Inferior parietal cortex (tissue), 1 donor: ENCODE measurements around the gene NOTCH2.
"Not testable (repeated sequence)": the region's sequence is repeated elsewhere in the genome, so short reads cannot be mapped to it uniquely, and the experiment has no call there.

Experiments
- DNase-seq: peaks from one replicate; pipeline ENCODE4 v3.0.0-alpha.2; 2016; ENCODE audit errors: extremely low spot score

Gene NOTCH2

DNA sequence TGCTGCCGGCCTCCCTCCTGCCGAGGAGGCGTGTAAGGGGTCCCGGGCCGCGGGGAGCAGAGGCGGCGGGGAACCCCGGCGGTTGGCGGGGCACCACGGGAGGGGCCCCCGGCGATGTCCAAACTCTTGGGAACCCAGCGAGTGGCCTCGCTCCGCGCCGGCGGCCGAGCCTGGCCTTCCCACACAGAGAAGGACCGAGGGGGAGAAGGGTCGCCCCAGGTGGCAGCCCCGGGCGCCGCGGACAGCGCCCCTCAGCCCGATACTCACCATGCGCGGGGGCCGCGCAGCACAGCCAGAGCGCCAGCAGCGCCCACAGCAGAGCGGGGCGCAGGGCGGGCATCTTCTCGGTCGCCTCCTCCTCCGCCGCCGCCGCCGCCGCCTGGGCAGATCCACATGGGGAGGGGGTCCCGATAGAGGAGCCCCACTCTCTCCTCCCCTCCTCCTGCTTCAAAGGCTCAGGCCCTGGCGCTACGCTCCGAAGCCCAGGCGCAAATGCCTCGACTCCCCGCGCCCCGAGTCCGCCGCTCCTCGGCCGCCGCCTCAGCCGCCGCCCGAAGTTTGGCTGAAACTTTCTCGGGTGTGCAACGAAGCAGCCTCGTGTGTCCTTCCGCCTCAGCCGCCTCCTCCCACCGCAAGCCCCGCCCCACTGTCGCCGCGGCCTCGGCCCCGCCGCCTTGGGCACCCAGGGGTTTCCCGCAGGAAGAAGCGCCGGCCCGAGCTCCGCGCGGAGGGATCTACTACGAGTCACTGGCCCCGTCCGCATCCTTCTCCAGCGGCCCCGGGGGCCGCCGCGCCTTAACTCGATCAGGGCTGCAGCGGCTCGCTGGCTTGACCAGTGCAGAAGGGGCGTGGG is at the start of gene NOTCH2:
Gene NOTCH2, minus strand, starts transcription at position 596 of the 853 bp plus-strand sequence. Its CDS starts 256 bp downstream, at position 340.
- not testable (repeated sequence) for DNase-seq

DNA sequence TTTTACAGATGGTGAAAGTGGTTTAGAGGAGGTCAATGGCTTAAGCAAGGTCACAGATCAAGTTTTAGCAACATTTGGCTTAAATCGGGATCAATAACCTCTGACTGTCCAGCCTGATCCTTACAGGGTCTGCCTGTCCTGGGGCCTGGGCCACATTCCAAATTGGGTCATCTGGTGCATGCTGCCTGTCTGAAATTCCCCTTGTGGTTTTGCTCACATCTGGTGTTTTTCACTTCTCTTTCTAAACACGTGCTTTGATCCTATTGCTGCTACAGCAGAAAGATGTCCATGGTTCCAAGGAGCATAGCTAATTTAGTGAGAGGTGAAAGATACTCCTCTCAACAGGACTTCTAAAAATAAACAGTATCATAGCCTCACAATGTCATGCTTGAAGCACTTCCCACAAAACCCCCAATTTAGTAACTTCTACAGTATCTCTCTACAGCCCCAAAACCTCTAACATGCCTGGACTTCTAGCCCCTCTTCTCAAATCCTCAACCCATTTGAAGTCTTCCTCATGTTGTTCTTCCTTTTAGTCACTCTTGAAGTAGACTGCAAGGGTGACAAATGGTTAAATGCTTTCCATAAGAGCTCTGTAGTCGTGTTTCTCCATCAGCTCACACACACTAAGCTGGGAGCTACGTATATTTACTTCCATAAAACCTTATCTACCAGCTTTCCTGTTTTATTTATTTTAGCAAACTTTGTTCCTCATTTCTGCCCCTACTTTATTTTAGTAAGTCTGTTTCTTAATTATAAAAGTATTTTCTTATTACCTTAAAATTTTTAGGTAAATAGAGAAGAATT is 48.1 kb upstream of the NOTCH2 start:
- DNase-seq, result not testable (repeated sequence)

DNA sequence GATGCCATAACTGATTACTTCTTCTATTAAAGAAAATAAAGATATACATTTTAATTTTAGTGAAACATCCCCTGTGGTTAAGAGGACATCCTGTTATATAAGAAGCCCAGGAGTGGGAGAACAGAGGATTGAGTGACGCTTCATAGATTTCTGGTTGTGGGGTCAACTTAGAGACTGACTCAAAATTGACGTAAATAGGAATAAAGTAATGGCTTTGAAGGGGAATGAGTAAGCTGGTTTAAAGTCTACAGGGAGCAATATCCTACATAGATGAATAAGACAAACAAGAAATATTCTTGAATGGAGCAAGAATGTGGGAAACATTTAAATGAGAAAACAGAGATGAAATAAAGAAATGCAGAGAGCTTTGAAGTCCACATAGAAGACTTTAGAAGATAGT is 46.6 kb upstream of the NOTCH2 start:
- not testable (repeated sequence) for DNase-seq

DNA sequence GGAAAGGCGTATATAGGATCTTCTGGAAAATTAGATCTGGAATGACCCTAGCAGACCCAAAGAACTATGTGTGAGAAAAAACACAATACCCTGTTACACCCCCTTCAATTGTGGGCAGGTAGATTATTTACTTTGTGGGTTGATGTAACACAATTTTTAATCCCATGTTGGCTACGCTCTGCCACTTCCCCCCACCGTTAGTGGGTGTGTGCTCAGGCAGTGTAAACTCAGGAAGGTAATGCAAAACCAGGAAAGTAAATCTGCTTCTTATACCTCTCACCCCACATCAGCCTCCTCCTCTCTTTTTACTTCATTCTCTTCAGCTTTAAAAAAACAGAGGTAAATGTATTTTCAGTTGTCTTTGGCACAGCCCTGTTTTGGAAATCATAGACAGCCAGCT is 43.7 kb upstream of the NOTCH2 start:
- DNase-seq, result not testable (repeated sequence)

DNA sequence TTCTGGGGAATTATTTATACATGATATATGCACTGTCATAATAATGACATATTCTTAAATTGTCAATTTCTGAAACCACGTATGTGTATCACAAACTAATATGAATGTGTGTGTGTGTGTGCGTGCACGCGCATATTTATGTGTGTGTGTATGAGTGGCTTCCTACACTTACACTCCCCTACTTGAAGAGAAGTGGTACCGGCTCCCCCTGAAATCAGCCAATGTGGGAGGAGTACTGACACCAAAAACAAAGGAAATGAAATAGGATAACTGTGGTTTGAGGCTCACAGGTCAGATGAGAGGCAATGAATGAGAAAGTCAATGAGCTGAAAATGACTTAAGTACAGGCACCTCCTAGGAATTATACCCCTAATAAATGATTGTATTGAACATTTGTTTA is 42.8 kb upstream of the NOTCH2 start:
- not testable (repeated sequence) for DNase-seq

DNA sequence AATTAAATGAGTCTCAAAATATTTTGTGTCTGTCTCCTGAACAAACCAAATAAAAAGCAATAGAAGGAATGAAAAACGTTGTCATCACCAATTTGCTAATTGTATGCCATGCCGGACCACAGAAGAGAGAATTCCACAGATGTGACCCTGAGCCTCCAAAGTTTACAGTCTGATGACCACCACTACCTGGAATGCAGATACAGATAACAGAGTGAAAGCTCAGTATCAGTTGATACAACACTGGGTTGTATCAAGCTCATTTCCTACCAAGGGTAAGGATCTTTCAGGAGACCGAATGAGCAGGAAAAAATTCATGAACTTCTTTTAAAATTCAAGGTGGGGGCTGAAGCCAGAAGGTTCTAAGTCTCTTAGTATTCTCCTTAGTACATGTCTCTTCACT is 42.3 kb upstream of the NOTCH2 start:
- DNase-seq, result not testable (repeated sequence)

DNA sequence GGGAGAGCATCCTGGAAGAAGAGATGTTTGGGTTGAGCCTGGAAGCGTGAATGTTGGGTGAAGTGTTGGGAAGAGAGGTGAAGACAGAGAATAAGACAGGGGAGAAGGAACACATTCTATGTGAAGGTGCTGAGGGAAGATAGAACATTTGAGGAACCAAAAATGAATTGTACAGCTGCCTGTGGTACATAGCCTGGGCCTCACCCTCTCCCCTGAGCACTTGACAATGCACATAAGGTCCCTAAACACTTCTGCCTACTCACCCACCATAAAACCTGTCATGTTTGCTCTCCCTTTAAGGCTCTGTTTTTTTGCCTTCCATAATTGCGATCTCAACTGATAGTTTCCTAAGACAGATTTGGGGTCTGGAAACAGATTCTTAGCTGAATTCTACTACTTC is 41.5 kb upstream of the NOTCH2 start:
- DNase-seq, result not testable (repeated sequence)

DNA sequence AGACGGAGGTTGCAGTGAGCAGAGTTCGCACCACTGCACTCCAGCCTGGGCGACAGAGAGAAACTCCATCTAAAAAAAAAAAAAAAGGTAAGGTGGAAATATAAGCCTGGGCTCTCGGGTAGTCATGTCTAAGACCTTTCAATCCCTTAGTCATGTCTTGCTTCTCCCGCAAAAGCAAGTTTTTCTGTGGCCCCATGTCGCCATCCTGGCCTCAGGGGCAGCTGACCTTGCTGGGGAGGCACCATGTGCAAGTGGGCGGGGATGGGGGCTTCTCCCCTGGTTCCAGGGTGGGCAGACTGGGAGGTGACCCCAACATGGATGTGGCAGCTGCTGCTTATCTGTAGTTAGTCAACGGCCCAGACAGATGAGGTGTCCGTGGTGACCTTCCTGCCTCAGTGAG is 40.2 kb upstream of the NOTCH2 start:
- DNase-seq, result not testable (repeated sequence)

DNA sequence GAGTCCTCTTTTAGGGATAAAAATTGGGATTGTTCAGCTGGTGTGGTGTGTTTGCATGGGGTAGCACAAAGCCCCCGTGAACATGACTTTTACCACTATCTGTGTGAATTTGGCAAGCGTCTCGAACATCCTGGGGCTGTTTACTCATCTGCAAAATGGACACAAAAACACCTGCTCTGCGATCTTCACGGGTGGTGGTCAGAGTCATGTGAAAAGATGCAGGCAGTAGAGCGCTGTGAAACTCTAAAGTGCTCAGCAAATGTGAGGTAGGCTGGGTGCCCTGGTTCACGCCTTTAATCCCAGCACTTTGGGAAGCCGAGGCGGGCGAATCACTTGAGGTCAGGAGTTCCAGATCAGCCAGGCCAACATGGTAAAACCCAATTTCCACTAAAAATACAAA is 39.7 kb upstream of the NOTCH2 start:
- DNase-seq, result not testable (repeated sequence)

DNA sequence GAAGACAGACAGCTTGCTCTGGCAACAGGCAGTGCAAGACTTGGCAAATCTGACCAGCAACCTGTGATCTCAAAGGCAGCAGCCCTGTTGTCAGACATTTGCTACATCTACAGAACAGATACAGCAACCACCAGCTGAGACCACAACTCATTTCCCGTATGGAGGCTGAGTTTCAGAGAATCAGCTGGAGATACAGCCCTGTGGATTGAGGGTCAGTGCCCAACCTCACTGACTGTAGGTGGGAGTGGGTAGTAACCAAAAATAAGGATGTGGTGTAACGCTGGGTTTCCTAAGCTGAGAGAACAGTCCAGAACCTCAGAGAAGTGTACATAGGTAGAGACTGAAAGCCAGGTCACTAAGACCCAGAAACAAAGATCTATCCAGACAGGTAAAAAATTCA is 35.8 kb upstream of the NOTCH2 start:
- not testable (repeated sequence) for DNase-seq

DNA sequence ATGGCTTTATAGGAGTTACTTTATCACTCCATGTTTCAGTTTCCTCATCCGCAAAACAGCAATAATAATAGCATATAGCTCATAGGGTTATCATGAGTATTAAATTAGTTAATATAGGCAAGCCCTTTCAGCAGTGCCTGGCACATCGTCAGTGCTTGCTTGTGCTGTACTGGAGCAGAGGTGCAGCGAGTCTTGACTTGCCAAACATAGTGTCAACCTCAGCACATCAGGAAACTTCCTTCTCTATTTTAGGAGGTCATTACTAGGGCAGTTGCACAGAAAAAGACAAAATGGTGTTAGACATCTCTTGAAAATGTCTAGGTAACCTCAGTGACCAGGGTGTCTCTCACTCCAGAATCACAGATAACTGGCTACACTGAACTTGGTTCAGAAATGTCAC is 34.3 kb upstream of the NOTCH2 start:
- not testable (repeated sequence) for DNase-seq

DNA sequence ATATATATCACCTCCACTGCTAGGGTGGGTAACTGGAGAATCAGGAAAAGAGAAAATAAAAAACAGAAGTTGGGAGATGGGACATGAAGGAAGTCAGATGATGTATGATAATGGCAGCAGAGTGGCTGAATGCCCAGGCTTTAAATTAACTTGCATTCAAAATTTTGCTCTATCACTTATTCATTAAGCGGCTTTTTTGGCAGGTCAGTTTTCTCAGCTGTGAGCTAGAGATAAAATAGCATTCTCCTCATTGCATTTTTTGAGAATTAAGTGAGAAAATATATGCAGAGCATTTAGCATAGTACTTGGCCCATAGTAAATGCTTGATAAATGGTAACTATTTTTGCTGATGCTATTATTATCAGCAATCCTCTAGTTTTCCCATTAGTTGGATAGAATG is 32.1 kb upstream of the NOTCH2 start:
- not testable (repeated sequence) for DNase-seq

DNA sequence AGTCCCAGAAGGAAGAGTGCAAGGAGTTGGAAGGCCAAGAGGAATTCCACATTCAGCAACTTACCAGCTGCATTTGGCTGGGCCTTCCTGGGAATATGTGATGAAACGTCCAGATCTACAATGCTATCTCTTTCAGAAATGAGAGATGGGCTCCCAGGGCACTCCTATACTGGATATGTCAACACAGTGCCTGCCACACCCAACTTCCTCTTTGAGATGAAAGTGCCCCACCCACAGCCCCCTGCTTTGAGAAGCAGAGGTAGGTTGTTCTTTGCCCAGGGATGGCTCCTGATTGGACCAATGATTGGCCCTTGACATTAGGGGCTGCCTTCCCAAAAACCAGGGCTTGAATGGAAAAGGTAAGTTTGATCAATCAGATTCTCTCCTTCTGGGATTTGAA is 31.1 kb upstream of the NOTCH2 start:
- not testable (repeated sequence) for DNase-seq

DNA sequence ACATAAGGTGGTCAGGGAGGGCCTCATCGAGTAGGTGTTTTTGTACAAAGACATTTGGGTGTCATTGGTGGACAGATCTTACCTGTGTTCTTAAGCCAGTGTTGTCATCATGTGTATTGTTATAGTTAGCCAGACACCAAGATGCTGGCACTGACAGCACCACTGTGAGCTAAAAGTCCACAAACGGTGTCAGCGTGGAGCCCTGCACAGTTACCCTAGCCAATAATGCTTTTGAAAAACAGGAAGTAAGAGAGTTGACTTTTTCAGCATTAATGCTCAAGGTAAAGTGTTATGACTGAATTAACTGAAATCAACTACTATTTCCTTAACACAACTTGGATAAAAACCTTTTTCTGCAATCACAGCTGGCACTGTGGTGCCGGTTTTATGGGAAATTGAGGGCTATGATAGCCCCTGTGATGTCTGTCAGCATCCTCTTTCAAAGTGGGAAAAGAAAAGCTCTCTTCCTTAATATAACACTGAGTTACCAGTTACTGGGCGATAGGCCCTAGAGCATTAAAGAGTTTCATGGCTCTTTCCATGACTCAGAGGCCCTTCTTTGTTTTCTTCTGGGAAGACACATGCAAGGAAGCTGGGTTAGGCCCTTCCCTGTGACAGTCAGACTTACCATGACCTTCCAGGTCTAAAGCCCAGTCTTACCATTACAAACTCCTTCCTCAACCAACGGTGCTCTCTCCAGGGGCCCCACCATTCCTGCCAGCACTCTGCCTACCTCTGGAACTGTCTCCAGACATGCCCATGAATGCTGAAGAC is 29.7 kb upstream of the NOTCH2 start:
- not testable (repeated sequence) for DNase-seq

DNA sequence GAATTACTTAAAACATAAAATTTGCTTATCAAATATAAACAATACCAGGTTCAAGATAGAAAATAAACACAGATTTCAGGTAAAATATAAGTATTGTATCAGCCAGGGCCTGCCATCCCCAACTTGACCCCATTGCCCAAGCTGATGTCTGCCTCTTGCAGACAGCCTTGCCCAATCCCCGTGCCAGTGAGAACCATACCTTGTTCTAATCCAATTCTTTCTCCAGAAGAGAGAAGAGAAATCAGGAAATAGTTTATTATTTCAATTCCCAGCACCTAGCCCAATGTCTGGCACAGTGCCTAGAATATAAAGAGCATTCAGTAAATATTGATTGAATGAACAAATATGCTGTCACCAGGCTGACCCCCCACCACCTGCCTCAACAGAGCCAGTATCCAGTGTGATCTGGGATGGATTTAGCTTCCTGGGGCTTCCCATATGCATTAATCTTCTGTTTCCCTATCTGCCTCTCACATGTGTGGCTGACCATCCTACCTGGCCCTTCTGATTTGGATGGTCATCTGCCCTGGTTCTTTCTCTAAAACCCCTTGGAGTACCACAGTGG is 27.6 kb upstream of the NOTCH2 start:
- DNase-seq, result not testable (repeated sequence)

DNA sequence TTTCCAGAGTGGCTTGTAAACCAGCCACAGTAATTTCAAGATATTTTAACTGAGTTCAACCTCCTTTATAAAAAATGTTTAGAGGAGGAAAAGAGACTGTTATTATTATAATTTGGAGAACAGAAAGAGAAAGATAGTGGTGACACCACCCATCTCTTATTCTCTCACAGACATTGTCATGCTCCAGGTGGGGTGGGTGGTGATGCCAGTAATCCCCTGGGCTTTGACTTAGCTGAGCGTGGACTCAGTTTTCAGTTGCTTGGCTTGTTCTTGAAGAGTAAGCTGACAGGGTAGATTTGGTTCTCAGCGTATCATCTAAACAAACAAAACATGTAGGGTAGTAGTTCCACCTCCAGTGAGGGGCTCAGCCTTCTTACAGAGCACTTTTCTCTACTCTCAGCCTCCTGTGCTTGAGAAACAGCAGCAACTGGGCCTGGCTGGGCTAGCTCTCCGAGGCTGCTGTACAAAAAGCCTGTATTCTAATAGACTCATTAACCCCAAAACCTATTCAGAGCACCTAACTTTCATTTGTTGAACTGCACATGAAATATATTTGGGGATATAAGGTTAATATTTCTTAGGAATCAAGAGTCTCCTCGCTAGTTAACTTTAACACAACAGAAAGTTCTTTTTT is 24.2 kb upstream of the NOTCH2 start:
- DNase-seq, result not testable (repeated sequence)

DNA sequence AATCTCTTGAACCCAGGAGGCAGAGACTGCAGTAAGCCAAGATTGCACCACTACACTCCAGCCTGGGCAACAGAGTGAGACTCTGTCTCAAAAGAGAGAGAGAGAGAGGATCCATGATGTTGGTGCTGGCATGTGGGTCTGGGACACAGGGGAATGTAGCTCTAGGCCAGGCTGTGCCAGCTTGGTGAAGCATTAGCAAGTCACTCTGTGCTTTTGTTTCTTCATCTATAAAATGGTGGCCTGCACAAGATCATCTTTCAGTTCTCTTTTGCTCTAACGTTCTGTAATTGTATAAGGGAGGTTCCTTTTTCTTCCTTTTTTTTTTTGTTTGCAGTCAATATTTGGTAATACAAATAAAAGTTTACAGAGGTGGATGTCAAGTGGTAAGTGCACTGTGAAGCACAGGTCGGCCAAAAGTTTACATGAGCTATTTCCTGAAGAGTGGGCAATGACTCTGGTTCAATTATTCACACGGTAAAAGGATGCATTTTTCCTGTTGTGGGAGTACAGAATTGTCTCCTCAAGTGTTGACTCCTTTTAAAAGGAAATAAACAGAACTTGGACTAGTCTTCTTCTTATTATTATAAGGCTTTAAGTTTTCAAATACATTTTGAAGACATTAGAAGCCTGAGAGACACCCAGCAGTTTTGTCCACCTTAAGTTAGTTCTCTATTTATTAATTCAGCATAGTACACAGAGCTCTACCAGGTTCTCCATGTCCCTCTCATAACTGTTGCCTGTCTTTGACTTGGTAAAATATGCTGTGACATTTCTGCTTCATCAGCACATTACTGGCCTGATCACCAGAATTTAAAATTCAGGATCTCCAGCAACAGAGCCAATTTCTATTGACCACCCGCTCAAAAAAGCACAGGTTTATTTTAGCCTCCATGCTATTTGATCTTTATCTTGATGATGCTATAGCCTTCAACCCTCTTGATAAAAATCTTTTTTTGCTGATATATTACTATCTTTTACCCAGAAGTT is 23.1 kb upstream of the NOTCH2 start:
- DNase-seq, result not testable (repeated sequence)

DNA sequence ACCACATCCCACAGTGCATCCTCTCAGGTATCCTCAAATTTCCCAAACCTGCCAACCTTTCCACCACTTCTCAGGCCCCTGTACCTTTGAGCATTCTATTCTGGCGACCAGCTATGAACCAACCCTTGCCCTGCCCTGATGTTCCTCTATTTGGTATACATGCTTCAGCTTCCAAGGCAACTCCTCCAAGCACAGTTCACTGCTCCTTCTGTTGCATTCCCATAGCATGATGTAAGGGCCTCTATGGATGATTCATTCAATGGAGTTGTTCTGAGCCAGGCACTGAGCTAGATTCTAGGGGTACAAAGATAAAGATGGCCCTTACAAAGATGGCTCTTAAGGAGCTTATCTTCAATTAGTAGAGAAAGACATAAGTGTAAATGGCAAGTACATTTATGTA is 21.4 kb upstream of the NOTCH2 start:
- not testable (repeated sequence) for DNase-seq

DNA sequence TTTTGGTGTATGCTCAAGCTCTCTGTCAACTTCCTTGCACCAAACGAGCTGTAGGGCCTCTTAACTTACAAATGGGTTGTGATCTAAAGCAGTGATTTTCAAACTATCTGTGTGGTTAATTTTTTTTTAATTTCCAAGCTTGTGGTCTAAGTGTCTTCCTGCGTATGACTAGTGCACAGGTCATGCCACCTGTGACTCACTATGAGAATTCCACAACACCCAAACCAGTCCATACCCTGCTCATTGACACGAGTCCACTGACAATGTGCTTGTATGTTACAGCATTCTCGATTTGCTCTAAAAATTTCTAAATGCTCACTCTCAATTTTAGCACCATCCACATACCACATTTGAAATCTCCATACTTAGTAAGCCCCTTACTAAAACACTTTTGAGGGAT is 18.5 kb upstream of the NOTCH2 start:
- DNase-seq, result not testable (repeated sequence)

DNA sequence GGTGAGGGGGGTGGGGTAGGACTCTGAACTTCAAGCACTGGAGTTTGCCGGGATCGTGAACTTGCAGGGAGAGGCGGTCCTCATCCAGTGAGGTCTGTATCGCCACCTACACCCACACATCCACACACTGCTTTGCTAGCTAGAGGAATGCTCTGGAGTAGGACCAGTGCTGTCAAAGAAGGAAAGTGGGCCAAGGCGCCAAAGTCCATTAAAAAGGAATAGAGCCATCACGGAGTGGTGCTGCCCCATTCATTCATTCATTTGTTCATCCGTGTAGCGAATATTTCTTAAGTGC is 405 bp upstream of the NOTCH2 start:
- DNase-seq, result not testable (repeated sequence)
